Measurements from ENCODE around the gene PGA5.
"Not testable (repeated sequence)": the region's sequence is repeated elsewhere in the genome, so short reads cannot be mapped to it uniquely, and the experiment has no call there.

GRCh38 chr11:61241526-61241925 is 551 bp downstream of the PGA5 start:
- not testable (repeated sequence) for TF ChIP-seq CTCF (IDR thresholded peaks at IDR 0.05); POLR2A (IDR thresholded peaks at IDR 0.05); POLR2AphosphoS5 (IDR thresholded peaks at IDR 0.05; ENCODE audit: insufficient read depth in 1 of 2, low read depth in 1 of 2)

Data from vagina (tissue), 2 donors.